IPS-18a (cell line): ENCODE measurements around the gene XPO5.
"Not testable (repeated sequence)": the region's sequence is repeated elsewhere in the genome, so short reads cannot be mapped to it uniquely, and the experiment has no call there.

Source experiments
- H3K27ac ChIP-seq: one replicate; pipeline ENCODE4 v1.5.1; 2013; ENCODE audit warnings: low read length
- H3K27me3 ChIP-seq: one replicate; pipeline ENCODE4 v1.6.1; 2013; ENCODE audit warnings: mild to moderate bottlenecking, low read length; ENCODE audit not compliant: control insufficient read depth, insufficient read depth
- H3K36me3 ChIP-seq: one replicate; pipeline ENCODE4 v1.6.1; 2013; ENCODE audit warnings: low read depth, low read length; ENCODE audit not compliant: control insufficient read depth
- H3K4me1 ChIP-seq: one replicate; pipeline ENCODE4 v1.6.1; 2013; ENCODE audit warnings: low read depth, low read length; ENCODE audit not compliant: control insufficient read depth
- H3K4me3 ChIP-seq: one replicate; pipeline ENCODE4 v1.5.1; 2013; ENCODE audit warnings: low read length
- H3K9ac ChIP-seq: one replicate; pipeline ENCODE4 v1.6.1; 2013; ENCODE audit warnings: mild to moderate bottlenecking, low read length, moderate library complexity
- H3K9me3 ChIP-seq: one replicate; pipeline ENCODE4 v1.6.1; 2013; ENCODE audit warnings: low read depth, low read length; ENCODE audit not compliant: control insufficient read depth

Gene XPO5

GRCh38 chr6:43538986-43539385 lies 36.9 kb downstream of the XPO5 start:
- H3K4me3 ChIP-seq, H3K9ac ChIP-seq, H3K27ac ChIP-seq, H3K27me3 ChIP-seq, H3K9me3 ChIP-seq, H3K4me1 ChIP-seq: not testable (repeated sequence)
- peaks cover 50% of the 10 kb centered on the region for H3K36me3 ChIP-seq

DNA sequence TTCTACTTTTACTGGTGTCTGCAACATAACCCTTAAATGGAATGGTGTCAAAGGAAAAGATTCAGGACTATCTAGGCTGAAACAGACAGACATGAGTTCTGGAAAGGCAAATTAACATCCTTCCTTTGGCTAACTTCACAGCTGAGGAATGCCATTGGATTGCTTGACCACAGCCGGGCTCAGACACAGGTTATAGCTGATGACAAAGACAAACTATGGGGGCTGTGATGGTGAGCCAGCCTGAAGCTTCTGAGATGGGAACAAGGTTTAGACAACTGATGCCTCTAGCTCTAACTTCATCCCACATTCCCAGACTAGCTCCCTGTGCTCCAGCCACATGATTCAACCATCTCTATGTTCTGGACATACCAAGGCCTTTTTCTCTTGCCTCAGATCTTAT lies 43.6 kb downstream of the XPO5 start:
- Histone ChIP-seq H3K4me1 (no peaks in the 10 kb centered on the region), H3K9me3 (no peaks in the 10 kb centered on the region), H3K9ac (no peak overlapping the region), H3K27ac (no peak overlapping the region), H3K36me3 (peaks cover 70% of the 10 kb centered on the region), H3K27me3 (no peaks in the 10 kb centered on the region), H3K4me3 (no peak overlapping the region)

DNA sequence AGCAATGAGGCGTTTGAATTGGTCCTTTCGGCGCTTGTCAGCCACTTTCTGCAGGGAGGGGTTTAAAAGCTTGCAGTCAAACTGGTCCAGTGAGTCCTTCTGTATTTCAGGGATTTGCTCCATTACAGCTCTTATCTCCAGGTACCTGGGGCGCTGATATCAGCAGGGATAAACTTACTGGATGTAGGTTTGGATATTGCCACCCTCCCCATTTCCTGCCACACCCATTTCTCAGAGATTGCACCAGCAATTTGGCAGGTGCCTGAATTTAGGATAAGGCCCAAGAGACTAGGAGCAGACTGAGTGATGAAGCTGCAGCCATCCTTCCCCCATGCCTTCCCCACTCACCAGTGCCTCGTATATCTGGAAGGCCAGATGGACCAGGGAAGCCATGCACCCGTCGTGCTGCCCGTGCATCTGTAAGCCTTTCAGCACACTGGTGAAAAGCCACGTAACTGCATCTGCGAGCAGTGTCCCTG lies 51.3 kb downstream of the XPO5 start:
- H3K4me3 ChIP-seq: no peak overlapping the region
- H3K9ac ChIP-seq: no peak overlapping the region
- H3K9me3 ChIP-seq: no peaks in the 10 kb centered on the region
- no peaks in the 10 kb centered on the region for H3K4me1 ChIP-seq
- no peaks in the 10 kb centered on the region for H3K27me3 ChIP-seq
- peaks cover 93% of the 10 kb centered on the region for H3K36me3 ChIP-seq
- no peak overlapping the region for H3K27ac ChIP-seq

GRCh38 chr6:43523284-43523683 lies 52.6 kb downstream of the XPO5 start:
- no peak overlapping the region for H3K27ac ChIP-seq
- H3K27me3 ChIP-seq: no peaks in the 10 kb centered on the region
- no peak overlapping the region for H3K9ac ChIP-seq
- peaks cover 88% of the 10 kb centered on the region for H3K36me3 ChIP-seq
- no peaks in the 10 kb centered on the region for H3K9me3 ChIP-seq
- no peak overlapping the region for H3K4me3 ChIP-seq
- H3K4me1 ChIP-seq: no peaks in the 10 kb centered on the region

DNA sequence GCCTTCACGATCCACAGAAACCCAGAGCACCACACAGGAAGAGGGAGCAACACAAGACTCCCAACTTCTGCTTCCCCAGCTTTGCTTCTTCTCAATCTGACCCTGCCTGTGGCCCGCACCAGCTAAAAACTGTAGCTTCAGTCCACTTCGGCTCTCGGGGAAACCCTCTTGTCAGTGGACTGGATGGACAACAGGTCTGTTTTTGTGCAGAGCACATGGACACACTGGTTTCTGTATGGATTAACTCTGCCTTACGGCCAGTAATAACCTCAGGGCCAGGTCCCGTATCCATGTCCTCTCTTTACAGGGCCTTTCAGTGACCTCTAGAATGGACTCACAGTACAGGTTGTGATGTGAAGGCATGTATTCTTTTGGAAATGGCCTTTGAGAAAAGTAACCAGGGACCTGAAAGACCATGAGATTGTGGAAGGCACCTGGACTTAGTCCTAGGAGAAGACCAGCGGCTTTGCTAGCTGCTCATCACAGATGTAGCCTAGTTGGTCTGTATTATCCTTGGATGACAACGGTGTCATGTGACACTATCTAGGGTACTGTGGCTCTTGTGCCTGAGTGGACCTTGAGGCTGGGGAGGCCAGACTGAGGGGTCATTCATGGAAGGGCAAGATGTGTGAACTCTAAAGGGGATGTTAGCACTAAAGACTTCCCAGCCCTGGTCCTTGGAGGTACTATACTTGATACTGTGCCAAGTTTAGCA lies 53.1 kb downstream of the XPO5 start:
- Histone ChIP-seq H3K4me1 (no peaks in the 10 kb centered on the region), H3K4me3 (no peak overlapping the region), H3K27ac (no peak overlapping the region), H3K9me3 (no peaks in the 10 kb centered on the region), H3K36me3 (peaks cover 83% of the 10 kb centered on the region), H3K9ac (no peak overlapping the region), H3K27me3 (no peaks in the 10 kb centered on the region)

DNA sequence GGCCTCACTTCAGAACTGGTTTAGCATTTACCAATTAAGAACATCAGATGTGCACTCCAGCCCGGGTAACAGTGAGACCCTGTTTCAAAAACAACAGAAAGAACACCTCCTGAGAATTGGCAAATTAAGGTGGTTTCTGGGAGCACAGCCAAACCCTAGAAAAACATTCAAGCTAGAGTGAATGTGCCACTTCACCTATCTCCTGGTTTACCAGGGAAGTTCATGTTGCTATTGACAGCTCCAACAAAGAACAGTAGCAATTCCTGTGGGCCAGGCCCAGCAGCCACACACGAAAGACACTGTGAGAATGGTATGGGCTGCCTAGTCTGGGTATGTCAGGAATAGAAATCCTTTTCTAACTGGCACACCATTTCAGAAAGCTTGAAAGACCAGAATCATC lies 54.0 kb downstream of the XPO5 start:
- H3K36me3 ChIP-seq: peaks cover 75% of the 10 kb centered on the region
- no peak overlapping the region for H3K9ac ChIP-seq

DNA sequence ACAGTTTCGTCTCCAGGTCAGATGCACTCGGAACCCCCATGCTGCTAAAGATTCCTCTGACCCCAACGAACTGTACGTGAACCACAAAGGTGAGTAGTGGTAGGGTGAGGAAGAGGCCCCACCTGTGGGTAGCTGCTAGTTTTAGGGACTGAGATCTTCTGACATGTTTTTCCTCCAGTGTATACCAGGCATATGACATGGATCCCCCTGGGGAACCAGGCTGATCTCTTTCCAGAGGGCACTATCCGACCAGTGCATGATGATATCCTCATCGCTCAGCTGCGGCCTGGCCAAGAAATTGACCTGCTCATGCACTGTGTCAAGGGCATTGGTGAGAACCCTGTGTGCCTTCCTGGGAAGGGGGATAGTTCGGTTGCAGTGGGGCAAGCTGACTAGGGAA lies 55.7 kb downstream of the XPO5 start:
- Histone ChIP-seq H3K9me3 (no peaks in the 10 kb centered on the region), H3K9ac (no peak overlapping the region), H3K4me3 (no peak overlapping the region), H3K36me3 (peaks cover 64% of the 10 kb centered on the region), H3K27me3 (no peaks in the 10 kb centered on the region), H3K4me1 (peaks cover 5% of the 10 kb centered on the region), H3K27ac (no peak overlapping the region)

More for the DNA sequence above, 54.0 kb downstream of the XPO5 start:
- H3K27ac ChIP-seq: no peak overlapping the region
- no peaks in the 10 kb centered on the region for H3K27me3 ChIP-seq
- no peaks in the 10 kb centered on the region for H3K4me1 ChIP-seq
- no peak overlapping the region for H3K4me3 ChIP-seq
- no peaks in the 10 kb centered on the region for H3K9me3 ChIP-seq

DNA sequence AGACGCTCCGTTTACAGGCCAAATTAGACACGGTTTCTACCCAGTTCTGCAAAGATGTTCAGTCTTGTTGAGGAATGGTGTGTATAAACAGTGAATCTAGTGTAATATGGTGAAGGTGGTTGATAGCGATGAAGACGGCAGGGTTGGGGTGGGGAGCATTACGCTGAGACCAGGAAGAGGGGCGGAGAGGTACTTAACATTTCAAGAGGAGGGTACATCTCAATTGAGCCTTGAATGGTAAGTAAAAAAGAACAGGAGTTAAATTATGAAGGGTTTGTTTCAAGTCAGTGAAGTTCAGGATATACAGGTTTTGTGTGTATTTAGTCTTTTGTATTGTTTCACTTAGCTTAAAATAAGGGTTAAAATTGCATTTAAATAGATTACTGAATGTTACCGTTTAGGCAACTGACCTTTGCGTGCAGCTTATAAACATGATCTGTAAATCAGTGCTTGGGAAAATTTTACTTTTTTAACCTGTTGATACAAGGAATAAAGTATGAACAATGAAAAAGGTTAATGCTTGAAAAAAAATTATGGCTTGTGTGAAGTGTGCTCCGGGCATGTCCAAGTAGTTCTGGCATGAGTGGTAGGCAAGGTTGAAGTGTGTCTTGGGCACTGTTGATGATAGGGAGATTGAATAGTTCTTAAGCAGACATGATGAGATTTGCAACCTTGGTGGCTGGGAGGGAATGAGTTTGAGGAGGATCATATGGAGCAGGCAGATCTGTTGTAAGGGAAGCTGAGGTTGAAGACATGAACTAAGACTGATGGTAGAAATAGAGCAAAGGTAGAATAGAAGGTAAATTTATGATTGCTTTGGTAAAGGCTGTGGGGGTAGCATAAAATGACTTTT lies 58.1 kb downstream of the XPO5 start:
- Histone ChIP-seq H3K27me3 (no peaks in the 10 kb centered on the region), H3K36me3 (peaks cover 60% of the 10 kb centered on the region)

GRCh38 chr6:43516697-43517504 lies 58.9 kb downstream of the XPO5 start, which contains the start of the genes POLR1C and YIPF3:
Gene POLR1C (plus strand): TSS chr6:43517089. CDS start chr6:43517110, 21 bp downstream.
Gene YIPF3 (minus strand): TSS chr6:43516926. CDS start chr6:43516807, 119 bp downstream.
- Histone ChIP-seq H3K27ac (peak within 1 kb of the TSS; percentile 98), H3K9ac (peak within 1 kb of the TSS; percentile 100), H3K36me3 (peaks cover 59% of the 10 kb centered on the region), H3K27me3 (no peaks in the 10 kb centered on the region), H3K4me1 (peaks cover 5% of the 10 kb centered on the region), H3K9me3 (no peaks in the 10 kb centered on the region), H3K4me3 (peak within 1 kb of the TSS; percentile 100)

More for the DNA sequence above, 58.1 kb downstream of the XPO5 start:
- Histone ChIP-seq H3K9me3 (no peaks in the 10 kb centered on the region), H3K4me3 (peak overlapping the region; percentile 100), H3K27ac (peak overlapping the region; percentile 98), H3K4me1 (peaks cover 5% of the 10 kb centered on the region), H3K9ac (peak overlapping the region; percentile 100)

- H3K4me1 ChIP-seq: peaks cover 5% of the 10 kb centered on the region
- H3K9me3 ChIP-seq: no peaks in the 10 kb centered on the region
- H3K27ac ChIP-seq: peak overlapping the region; percentile 60
- peak overlapping the region; percentile 100 for H3K9ac ChIP-seq
- peak overlapping the region; percentile 100 for H3K4me3 ChIP-seq
- H3K27me3 ChIP-seq: no peaks in the 10 kb centered on the region
- peaks cover 59% of the 10 kb centered on the region for H3K36me3 ChIP-seq
Observed at GRCh38 chr6:43516367-43516696, 59.5 kb downstream of the XPO5 start.

- Histone ChIP-seq H3K36me3 (peaks cover 55% of the 10 kb centered on the region), H3K9ac (peak overlapping the region; percentile 100), H3K27ac (no peak overlapping the region), H3K4me3 (peak overlapping the region; percentile 100), H3K9me3 (no peaks in the 10 kb centered on the region), H3K27me3 (no peaks in the 10 kb centered on the region), H3K4me1 (peaks cover 5% of the 10 kb centered on the region)
Observed at GRCh38 chr6:43515808-43516207, 60.0 kb downstream of the XPO5 start.
